GM18951 (cell line): ENCODE measurements around the gene ZNF346.
"Not testable (repeated sequence)": the region's sequence is repeated elsewhere in the genome, so short reads cannot be mapped to it uniquely, and the experiment has no call there.

Experiments used
- POLR2A ChIP-seq: IDR thresholded peaks from 4 replicates; pipeline ENCODE4 v1.6.1; 2011; ENCODE audit warnings: mild to moderate bottlenecking; ENCODE audit not compliant: insufficient read length, insufficient read depth; ENCODE audit errors: extremely low read depth
- in situ Hi-C: fragments of 300-500 bp; cut with MboI; formaldehyde crosslinking; loops from one replicate; pipeline ENCODE4 v1.12.0; 2022; ENCODE audit warnings: low sequenced_read_pairs, mixed read lengths, inconsistent platforms; ENCODE audit not compliant: unreplicated experiment

ZNF346 gene, protein sequence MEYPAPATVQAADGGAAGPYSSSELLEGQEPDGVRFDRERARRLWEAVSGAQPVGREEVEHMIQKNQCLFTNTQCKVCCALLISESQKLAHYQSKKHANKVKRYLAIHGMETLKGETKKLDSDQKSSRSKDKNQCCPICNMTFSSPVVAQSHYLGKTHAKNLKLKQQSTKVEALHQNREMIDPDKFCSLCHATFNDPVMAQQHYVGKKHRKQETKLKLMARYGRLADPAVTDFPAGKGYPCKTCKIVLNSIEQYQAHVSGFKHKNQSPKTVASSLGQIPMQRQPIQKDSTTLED

DNA sequence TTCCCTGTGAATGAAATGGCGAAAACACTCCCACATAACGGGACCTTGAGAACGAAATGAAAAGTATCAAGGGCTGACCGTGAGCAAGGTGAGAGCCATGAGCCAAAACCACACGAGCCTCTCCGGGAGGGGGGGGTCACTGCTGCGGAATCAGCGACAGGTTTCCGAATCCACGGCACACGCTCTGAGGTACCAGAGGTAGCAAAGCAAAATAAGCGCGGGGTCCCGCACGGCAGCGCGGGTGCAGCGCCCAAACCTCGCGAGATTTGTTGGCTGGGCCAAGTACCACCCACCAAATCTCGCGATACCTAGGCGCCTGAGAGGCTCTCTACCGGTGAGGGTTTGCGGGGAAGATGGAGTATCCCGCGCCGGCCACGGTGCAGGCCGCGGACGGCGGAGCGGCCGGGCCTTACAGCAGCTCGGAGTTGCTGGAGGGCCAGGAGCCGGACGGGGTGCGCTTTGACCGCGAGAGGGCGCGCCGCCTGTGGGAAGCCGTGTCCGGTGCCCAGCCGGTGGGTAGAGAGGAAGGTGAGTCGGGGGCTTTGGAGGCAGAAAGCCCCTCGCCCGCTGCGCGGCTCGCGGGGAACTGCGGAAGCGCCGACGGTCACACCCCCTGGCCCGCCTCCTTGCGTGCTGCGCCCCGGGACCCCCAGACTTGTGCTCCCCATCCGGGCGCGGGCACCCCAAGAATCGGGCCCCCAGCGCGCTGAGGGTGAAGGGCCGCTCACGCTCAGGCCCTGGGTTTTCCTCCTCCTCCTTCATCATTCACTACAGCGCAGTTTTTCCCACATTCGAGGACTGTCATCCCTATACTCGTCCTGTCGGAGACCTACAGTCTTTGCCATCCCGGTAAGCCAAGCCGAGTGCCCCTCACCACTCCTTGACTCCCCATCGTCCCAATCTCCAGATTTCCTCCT, at the start of gene ZNF346:
ZNF346 (plus strand) TSS at position 311 of the 917 bp plus-strand sequence; CDS start at position 354, 43 bp downstream.
- TF ChIP-seq POLR2A = peak; percentile 93
- in situ Hi-C loops = no loop called here

DNA sequence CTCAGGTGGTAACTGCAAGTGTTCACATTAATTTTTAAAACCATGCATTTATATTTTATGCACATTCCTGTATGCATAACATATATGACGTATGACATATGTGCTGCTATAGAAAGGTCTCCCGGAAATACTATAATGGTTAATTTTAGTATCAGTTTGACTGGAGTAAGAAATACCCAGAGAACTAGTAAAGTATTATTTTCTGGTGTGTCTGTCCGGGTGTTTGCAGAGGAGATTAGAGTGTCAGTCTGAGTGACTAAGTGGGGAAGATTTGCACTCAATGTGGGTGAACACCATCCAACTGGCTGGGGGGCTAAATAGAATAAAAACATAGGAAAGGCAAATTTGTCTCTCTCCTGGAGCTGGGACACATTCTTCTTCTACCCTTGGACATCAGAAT, 42.8 kb upstream of the ZNF346 start:
- in situ Hi-C loops = no loop called here
- no peak for TF ChIP-seq POLR2A

DNA sequence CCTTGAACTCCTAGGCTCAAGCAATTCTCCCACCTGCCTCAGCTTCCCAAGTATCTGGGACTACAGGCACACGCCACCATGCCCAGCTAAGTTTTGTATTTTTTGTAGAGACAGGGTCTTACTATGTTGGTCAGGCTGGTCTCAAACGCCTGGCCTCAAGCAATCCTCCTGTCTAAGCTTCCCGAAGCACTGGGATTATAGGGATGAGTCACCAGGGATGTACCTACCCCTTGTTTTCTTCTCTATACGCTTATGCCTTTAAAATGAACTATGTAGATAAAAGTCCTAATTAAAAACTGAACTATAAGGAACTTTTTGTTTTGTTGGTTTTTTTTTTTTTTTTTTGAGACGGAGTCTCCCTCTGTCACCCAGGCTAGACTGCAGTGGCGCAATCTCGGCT, 41.7 kb upstream of the ZNF346 start:
- in situ Hi-C loops = no loop called here
- no peak for TF ChIP-seq POLR2A

- in situ Hi-C loops = not testable (repeated sequence)
Observed at GRCh38 chr5:176983112-176983511, 39.4 kb upstream of the ZNF346 start.

DNA sequence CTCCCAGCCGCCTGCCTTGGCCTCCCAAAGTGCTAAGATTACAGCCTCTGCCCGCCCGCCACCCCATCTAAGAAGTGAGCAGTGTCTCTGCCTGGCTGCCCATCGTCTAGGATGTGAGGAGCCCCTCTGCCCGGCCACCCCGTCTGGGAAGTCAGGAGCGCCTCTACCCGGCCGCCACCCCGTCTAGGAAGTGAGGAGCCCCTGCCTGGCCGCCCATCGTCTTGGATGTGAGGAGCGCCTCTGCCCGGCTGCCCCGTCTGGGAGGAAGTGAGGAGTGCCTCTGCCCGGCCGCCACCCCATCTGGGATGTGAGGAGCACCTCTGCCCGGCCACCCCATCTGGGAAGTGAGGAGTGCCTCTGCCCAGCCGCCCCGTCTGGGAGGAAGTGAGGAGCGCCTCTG, 38.9 kb upstream of the ZNF346 start:
- in situ Hi-C loops = not testable (repeated sequence)

- in situ Hi-C loops = not testable (repeated sequence)
Observed at GRCh38 chr5:176984176-176984575, 38.3 kb upstream of the ZNF346 start.

GRCh38 chr5:176985516-176985915, 37.0 kb upstream of the ZNF346 start:
- in situ Hi-C loops = no loop called here

DNA sequence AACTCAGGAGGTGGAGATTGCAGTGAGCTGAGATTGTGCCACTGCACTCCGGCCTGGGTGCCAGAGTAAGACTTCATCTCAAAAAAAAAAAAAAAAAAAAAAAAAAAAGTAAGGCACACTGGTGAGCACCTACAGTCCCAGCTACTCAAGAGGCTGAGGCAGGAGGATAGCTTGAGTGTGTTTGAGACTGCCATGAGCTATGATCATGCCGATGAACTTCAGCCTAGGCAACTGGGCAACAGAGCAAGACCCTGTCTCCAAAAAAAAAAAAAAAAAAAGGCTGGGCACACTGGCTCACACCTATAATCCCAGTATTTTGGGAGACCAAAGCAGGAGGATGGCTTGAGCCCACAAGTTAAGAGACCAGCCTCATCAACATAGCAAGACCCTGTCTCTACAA, 36.2 kb upstream of the ZNF346 start:
- TF ChIP-seq POLR2A = no peak
- in situ Hi-C loops = no loop called here

More at GRCh38 chr5:176985516-176985915, 37.0 kb upstream of the ZNF346 start:
- TF ChIP-seq POLR2A = no peak

DNA sequence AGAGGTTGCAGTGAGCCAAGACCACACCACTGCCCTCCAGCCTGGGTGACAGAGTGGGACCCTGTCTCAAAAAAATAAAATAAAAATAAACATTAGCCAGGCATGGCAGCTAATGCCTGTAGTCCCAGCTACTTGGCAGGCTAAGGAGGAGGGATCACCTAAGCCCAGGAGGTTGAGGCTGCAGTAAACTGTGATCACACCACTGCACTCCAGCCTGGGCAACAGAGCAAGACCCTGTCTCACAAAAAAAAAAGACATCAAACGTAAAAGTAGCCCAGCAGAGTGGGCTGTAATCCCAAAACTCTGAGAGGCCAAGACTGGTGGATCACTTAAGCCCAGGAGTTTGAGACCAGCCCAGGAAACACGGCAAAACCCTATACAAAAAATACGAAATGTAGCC, 34.9 kb upstream of the ZNF346 start:
- in situ Hi-C loops = no loop called here
- no peak for TF ChIP-seq POLR2A

DNA sequence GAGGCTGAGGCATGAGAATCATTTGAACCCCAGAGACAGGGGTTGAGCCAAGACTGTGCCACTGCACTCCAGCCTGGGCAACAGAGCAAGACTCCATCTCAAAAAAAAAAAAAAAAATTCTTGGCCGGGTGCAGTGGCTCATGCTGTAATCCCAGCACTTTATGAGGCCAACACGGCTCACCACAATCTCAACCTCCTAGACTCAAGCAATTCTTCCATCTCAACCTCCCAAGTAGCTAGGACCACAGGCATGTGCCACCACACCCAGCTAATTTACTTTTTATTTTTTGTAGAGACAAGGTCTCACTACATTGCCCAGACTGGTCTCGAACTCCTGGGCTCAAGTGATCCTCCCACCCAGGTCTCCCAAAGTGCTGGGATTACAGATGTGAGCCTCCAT, 29.4 kb upstream of the ZNF346 start:
- in situ Hi-C loops = not testable (repeated sequence)

DNA sequence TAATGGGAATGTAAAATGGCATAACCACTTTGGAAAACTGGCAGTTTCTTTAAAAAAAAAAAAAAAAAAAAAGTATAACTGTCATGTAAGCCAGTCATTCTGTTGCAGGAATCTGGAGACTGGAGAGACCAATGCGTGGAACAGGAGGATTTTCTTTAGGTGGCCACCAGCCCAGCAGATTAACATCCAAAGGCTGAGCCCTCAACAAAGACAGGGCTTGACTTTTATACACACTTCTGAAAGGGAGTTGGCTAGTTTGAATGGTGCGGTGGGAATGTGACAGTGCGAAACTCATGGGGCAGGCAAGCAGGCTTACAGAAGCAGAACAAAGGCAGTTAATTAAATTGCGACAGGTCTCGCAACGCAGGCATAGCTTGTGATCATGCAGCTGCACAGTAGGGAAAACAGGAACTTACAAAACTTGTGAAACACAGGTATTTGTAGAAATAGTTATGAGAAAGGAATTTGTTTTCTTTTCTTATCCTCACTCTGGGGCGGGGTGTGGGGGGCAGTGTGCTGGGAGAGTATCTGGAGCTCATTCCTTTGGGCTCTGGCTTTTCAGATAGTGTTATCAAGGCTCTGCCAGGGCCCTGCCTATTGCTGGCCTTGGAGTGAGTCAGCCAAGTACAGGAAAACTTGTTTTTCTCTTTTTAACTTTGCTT, 27.9 kb upstream of the ZNF346 start:
- TF ChIP-seq POLR2A = no peak
- in situ Hi-C loops = no loop called here

- in situ Hi-C loops = no loop called here
- TF ChIP-seq POLR2A = no peak
Observed at GRCh38 chr5:176995122-176995490, 27.4 kb upstream of the ZNF346 start.

GRCh38 chr5:176995896-176996767, 26.4 kb upstream of the ZNF346 start:
- in situ Hi-C loops = no loop called here
- TF ChIP-seq POLR2A = no peak
